ENCODE measurements around the gene ZMYND11. TPM values are rescaled to one million over a fixed set of nuclear protein-coding genes. Genes with fewer than 3 reads are reported as not detected.

Gene ZMYND11
- total and polyA plus RNA-seq, 12 donors = 23.6 to 153 (median 63.6) TPM

DNA sequence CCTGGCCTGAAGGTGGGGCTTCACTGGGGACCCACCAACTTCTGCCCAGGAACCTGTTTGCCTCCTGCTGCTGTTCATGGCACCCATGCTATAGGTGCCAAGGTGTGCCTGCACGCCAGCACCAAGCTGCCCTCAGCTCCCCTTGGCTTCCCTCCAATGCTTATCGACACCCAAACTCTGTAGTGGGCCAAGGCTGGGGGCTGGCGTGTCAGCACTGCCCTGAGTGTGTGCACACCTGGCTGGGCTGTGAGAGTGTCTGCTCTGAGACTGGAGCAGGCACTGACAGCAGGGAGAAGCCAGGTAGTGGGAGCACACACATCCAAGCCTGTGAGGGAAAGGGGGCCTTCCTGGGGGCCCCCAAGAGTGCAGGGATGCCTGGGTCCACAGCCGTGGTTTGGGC is 43.1 kb upstream of the ZMYND11 start:
- no peak overlapping the region for H3K27ac ChIP-seq
- 78 to 82% (median 81%) methylated on average over 1 to 4 of the region's 4 CpGs for WGBS, 4 donors
- intact Hi-C loops (cut with DNase I) = no loop called here
- H3K9me3 ChIP-seq (replicated peaks in 1 of 3) = peaks cover 0 to 6% (median 0%) of the 10 kb centered on the region in 3 donors
- H3K27me3 ChIP-seq = no peaks in the 10 kb centered on the region
- DNase-seq = no peak
- TF ChIP-seq POLR2A (IDR thresholded peaks at IDR 0.05) = no peak
- TF ChIP-seq, protein P1, sequence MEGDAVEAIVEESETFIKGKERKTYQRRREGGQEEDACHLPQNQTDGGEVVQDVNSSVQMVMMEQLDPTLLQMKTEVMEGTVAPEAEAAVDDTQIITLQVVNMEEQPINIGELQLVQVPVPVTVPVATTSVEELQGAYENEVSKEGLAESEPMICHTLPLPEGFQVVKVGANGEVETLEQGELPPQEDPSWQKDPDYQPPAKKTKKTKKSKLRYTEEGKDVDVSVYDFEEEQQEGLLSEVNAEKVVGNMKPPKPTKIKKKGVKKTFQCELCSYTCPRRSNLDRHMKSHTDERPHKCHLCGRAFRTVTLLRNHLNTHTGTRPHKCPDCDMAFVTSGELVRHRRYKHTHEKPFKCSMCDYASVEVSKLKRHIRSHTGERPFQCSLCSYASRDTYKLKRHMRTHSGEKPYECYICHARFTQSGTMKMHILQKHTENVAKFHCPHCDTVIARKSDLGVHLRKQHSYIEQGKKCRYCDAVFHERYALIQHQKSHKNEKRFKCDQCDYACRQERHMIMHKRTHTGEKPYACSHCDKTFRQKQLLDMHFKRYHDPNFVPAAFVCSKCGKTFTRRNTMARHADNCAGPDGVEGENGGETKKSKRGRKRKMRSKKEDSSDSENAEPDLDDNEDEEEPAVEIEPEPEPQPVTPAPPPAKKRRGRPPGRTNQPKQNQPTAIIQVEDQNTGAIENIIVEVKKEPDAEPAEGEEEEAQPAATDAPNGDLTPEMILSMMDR (IDR thresholded peaks at IDR 0.05) = no peak
- H3K4me3 ChIP-seq = no peak overlapping the region
- H3K36me3 ChIP-seq (replicated peaks in 1 of 2) = no peaks in the 10 kb centered on the region
- no peaks in the 10 kb centered on the region for H3K4me1 ChIP-seq (replicated peaks in 1 of 2)

- no peaks in the 10 kb centered on the region for H3K27me3 ChIP-seq
- intact Hi-C loops (cut with DNase I) = no loop called here
- peaks cover 0 to 6% (median 0%) of the 10 kb centered on the region in 3 donors for H3K9me3 ChIP-seq (replicated peaks in 1 of 3)
- no peaks in the 10 kb centered on the region for H3K4me1 ChIP-seq (replicated peaks in 1 of 2)
- DNase-seq = no peak
- TF ChIP-seq POLR2A (IDR thresholded peaks at IDR 0.05) = no peak
- TF ChIP-seq, protein P1 (IDR thresholded peaks at IDR 0.05) = no peak
- H3K4me3 ChIP-seq = no peak overlapping the region
- H3K27ac ChIP-seq = no peak overlapping the region
- H3K36me3 ChIP-seq (replicated peaks in 1 of 2) = no peaks in the 10 kb centered on the region
- WGBS, 4 donors = 89 to 98% (median 94%) methylated on average over 2 of the region's 2 CpGs
Observed at GRCh38 chr10:92846-93245, 42.4 kb upstream of the ZMYND11 start.

DNA sequence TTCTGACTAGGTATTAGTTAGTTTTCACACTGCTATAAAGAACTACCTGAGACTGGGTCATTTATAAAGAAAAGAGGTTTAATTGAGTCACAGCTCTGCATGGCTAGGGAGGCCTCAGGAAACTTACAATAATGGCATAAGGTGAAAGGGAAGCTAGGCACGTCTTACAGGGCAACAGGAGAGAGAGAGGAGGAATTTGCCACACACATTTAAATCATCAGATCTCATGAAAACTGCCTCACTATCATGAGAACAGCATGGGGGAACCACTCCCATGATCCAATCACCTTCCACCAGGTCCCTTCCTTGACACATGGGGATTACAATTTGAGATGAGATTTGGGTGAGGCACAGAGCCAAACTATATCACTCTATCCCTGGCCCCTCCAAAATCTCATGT is 40.6 kb upstream of the ZMYND11 start:
- Histone ChIP-seq H3K4me1 (replicated peaks in 1 of 2) (no peaks in the 10 kb centered on the region), H3K4me3 (no peak overlapping the region), H3K36me3 (replicated peaks in 1 of 2) (no peaks in the 10 kb centered on the region), H3K9me3 (replicated peaks in 1 of 3) (peaks cover 0 to 6% (median 0%) of the 10 kb centered on the region in 3 donors), H3K27ac (no peak overlapping the region), H3K27me3 (no peaks in the 10 kb centered on the region)
- TF ChIP-seq, protein P1 (IDR thresholded peaks at IDR 0.05) = no peak
- WGBS, 4 donors = 6 to 29% (median 21%) methylated on average over 1 of the region's 1 CpG
- intact Hi-C loops (cut with DNase I) = no loop called here
- DNase-seq = no peak

DNA sequence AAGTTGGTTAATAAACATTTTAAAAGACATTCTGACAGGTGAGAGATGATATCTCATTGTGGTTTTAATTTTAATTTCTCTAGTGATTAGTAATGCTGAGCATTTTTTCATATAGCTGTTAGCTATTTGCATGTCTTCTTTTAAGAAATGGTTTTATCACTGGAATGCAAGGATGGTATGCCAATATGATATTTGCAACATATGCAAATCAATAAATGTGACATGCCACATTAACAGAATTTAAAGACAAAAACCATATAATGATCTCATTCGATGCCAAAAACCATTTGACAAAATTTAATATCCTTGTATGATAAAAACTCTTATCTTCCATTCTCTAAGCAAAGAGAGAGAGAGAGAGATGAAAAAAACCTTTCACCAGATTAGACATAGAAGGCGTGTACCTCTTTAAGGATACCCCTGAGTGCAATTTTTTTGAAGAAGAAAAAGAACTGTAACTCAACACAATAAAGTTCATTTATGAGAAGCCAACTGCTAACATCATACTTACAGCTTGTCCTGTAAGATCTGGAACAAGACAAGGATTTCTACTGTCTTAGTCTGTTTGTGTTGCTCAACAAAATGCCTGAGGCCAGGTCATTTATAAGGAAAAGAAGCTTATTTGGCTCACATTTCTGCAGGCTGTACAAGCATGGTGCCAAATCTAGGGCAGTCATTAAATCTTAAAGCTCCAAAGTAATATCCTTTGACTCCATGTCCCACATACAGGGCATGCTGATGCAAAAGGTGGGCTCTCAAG is 39.7 kb upstream of the ZMYND11 start:
- intact Hi-C loops (cut with DNase I) = no loop called here
- DNase-seq = no peak
- 60 to 74% (median 66%) methylated on average over 2 of the region's 2 CpGs for WGBS, 4 donors

More for the DNA sequence above, 39.7 kb upstream of the ZMYND11 start:
- Histone ChIP-seq H3K4me3 (no peak overlapping the region), H3K27ac (no peak overlapping the region), H3K4me1 (replicated peaks in 1 of 2) (no peaks in the 10 kb centered on the region), H3K36me3 (replicated peaks in 1 of 2) (no peaks in the 10 kb centered on the region), H3K9me3 (replicated peaks in 1 of 3) (peaks cover 0 to 6% (median 0%) of the 10 kb centered on the region in 3 donors), H3K27me3 (no peaks in the 10 kb centered on the region)
- TF ChIP-seq, protein P1 (IDR thresholded peaks at IDR 0.05) = no peak
- no peak for TF ChIP-seq POLR2A (IDR thresholded peaks at IDR 0.05)
